H1 (cell line): Measurements from ENCODE around the gene SOAT2. TPM values are rescaled to one million over a fixed set of nuclear protein-coding genes. Genes with fewer than 3 reads are reported as not detected.

Source experiments
- CTCF ChIA-PET: fragments of 300-600 bp; sonication (Branson Sonifier 250); formaldehyde crosslinking; loops from one replicate; lab custom pipeline; 2021; ENCODE audit not compliant: partially characterized antibody; lab: Charles Lee
- POLR2A ChIA-PET: fragments of 300-600 bp; sonication (Branson Sonifier 250); formaldehyde crosslinking; loops from one replicate; lab custom pipeline; 2021; ENCODE audit warnings: inconsistent platforms; ENCODE audit not compliant: partially characterized antibody; lab: Charles Lee
- DNase-seq, 2 experiments: peaks; one replicate each; pipeline versions ENCODE4 v3.0.0 to v3.0.0-alpha.2; 2010 to 2022; ENCODE audit warnings: low spot score in 2 of 2, low read depth in 1 of 2, mixed read lengths in 1 of 2
- FAIRE-seq: peaks from 2 replicates; lab custom pipeline; 2011; peaks lifted over from hg19 to GRCh38; lab: Jason Lieb, UNC
- H2AFZ ChIP-seq: 2 replicates; pipeline ENCODE4 v1.8.1; 2012; ENCODE audit warnings: low read length, inconsistent platforms
- H2AK5ac ChIP-seq: 2 replicates; pipeline ENCODE4 v1.6.1; 2013; ENCODE audit warnings: low read depth, low read length
- H2BK120ac ChIP-seq: replicated peaks from 2 replicates; pipeline ENCODE3; 2013; ENCODE audit warnings: low read depth, low read length, inconsistent platforms
- H2BK12ac ChIP-seq: 2 replicates; pipeline ENCODE4 v1.6.1; 2013; ENCODE audit warnings: low read depth, low read length
- H2BK15ac ChIP-seq: 2 replicates; pipeline ENCODE4 v1.6.1; 2013; ENCODE audit warnings: low read length
- H2BK20ac ChIP-seq: 2 replicates; pipeline ENCODE4 v1.6.1; 2013; ENCODE audit warnings: low read length
- H2BK5ac ChIP-seq: 2 replicates; pipeline ENCODE4 v1.6.1; 2013; ENCODE audit warnings: low read depth, low read length
- H3K14ac ChIP-seq: 2 replicates; pipeline ENCODE4 v1.6.1; 2013; ENCODE audit warnings: inconsistent platforms; ENCODE audit not compliant: insufficient read length
- H3K18ac ChIP-seq: 2 replicates; pipeline ENCODE4 v1.6.1; 2013; ENCODE audit warnings: low read length; ENCODE audit errors: extremely low read depth
- H3K23ac ChIP-seq: 2 replicates; pipeline ENCODE4 v1.6.1; 2013; ENCODE audit warnings: inconsistent platforms; ENCODE audit not compliant: insufficient read length
- H3K23me2 ChIP-seq: 2 replicates; pipeline ENCODE4 v1.6.1; 2013; ENCODE audit warnings: low read depth, low read length
- H3K27ac ChIP-seq: 2 replicates; pipeline ENCODE4 v1.6.1; 2011; ENCODE audit warnings: low read depth, low read length, inconsistent platforms
- H3K27me3 ChIP-seq, 4 experiments: replicated peaks in 1 of 4; 1 replicate in 1 of 4; 2 replicates in 3 of 4; pipeline versions ENCODE4 v1.6.1 to v1.8.1; 2011 to 2013; ENCODE audit warnings: low read length in 3 of 4, mild to moderate bottlenecking in 3 of 4, inconsistent platforms in 2 of 4, mixed read lengths in 2 of 4, moderate library complexity in 1 of 4; ENCODE audit not compliant: control insufficient read depth in 3 of 4, insufficient read depth in 3 of 4; ENCODE audit errors: extremely low read depth in 1 of 4
- H3K36me3 ChIP-seq, 4 experiments: 2 replicates each; pipeline versions ENCODE4 v1.6.1 to v1.8.1; 2011 to 2013; ENCODE audit warnings: mild to moderate bottlenecking in 4 of 4, low read length in 3 of 4, moderate library complexity in 2 of 4, control low read depth in 1 of 4, inconsistent platforms in 1 of 4; ENCODE audit not compliant: insufficient read depth in 4 of 4, control insufficient read depth in 2 of 4
- H3K4ac ChIP-seq: replicated peaks from 2 replicates; pipeline ENCODE3; 2013; ENCODE audit warnings: low read length, low read depth, mixed read lengths, inconsistent platforms; ENCODE audit not compliant: insufficient read length
- H3K4me1 ChIP-seq, 4 experiments: replicated peaks in 1 of 4; 1 replicate in 1 of 4; 2 replicates in 3 of 4; pipeline versions ENCODE4 v1.6.1 to v1.8.1; 2011 to 2013; ENCODE audit warnings: low read length in 3 of 4, inconsistent platforms in 2 of 4, mixed read lengths in 1 of 4; ENCODE audit not compliant: insufficient read depth in 4 of 4, control insufficient read depth in 3 of 4
- H3K4me2 ChIP-seq, 2 experiments: 2 replicates each; pipeline versions ENCODE4 v1.6.1 to v1.8.1; 2011 to 2013; ENCODE audit warnings: low read depth in 2 of 2, low read length in 2 of 2, control low read depth in 1 of 2, inconsistent platforms in 1 of 2, mild to moderate bottlenecking in 1 of 2; ENCODE audit not compliant: insufficient read depth in 1 of 2
- H3K4me3 ChIP-seq, 4 experiments: fragments of 200-600, 300-600 bp in 1 of 4; sonication (generic), shearing (Covaris generic), sonication (Bioruptor Twin) in 1 of 4; 2 replicates each; pipeline versions ENCODE4 v1.5.1 to v1.8.1; 2011 to 2016; ENCODE audit warnings: low read length in 4 of 4, low read depth in 3 of 4, control low read depth in 2 of 4, inconsistent platforms in 2 of 4, mild to moderate bottlenecking in 2 of 4, mixed read lengths in 1 of 4, moderate library complexity in 1 of 4; ENCODE audit not compliant: insufficient read depth in 2 of 4; ENCODE audit errors: extremely low read depth in 1 of 4
- H3K56ac ChIP-seq: replicated peaks from 2 replicates; pipeline ENCODE3; 2013; ENCODE audit warnings: low read depth, mild to moderate bottlenecking, mixed read lengths, low read length, inconsistent platforms; ENCODE audit not compliant: insufficient read length
- H3K79me1 ChIP-seq: 2 replicates; pipeline ENCODE4 v1.6.1; 2013; ENCODE audit warnings: low read depth, low read length, control low read depth
- H3K79me2 ChIP-seq, 2 experiments: 2 replicates each; pipeline versions ENCODE4 v1.6.1 to v1.8.1; 2012 to 2013; ENCODE audit warnings: low read length in 2 of 2, mild to moderate bottlenecking in 2 of 2, inconsistent platforms in 1 of 2; ENCODE audit not compliant: insufficient read depth in 2 of 2, control insufficient read depth in 1 of 2
- H3K9ac ChIP-seq, 4 experiments: replicated peaks in 1 of 4; 1 replicate in 1 of 4; 2 replicates in 3 of 4; pipeline versions ENCODE4 v1.6.1 to v1.8.1; 2011 to 2013; ENCODE audit warnings: low read depth in 3 of 4, low read length in 3 of 4, control low read depth in 2 of 4, mild to moderate bottlenecking in 2 of 4, moderate library complexity in 2 of 4, inconsistent platforms in 1 of 4; ENCODE audit errors: extremely low read depth in 1 of 4
- H3K9me3 ChIP-seq, 2 experiments: 2 replicates each; pipeline versions ENCODE4 v1.6.1 to v1.8.1; 2012 to 2013; ENCODE audit warnings: mild to moderate bottlenecking in 2 of 2, moderate library complexity in 2 of 2, control low read depth in 1 of 2, inconsistent platforms in 1 of 2, low read depth in 1 of 2, low read length in 1 of 2, mixed read lengths in 1 of 2; ENCODE audit not compliant: insufficient read depth in 2 of 2
- H4K20me1 ChIP-seq, 2 experiments: replicated peaks in 1 of 2; 2 replicates each; pipeline versions ENCODE3 to v1.8.1; 2011 to 2013; ENCODE audit warnings: inconsistent platforms in 2 of 2, low read length in 2 of 2, mild to moderate bottlenecking in 1 of 2; ENCODE audit not compliant: insufficient read depth in 2 of 2, control insufficient read depth in 1 of 2
- H4K5ac ChIP-seq: 2 replicates; pipeline ENCODE4 v1.6.1; 2013; ENCODE audit warnings: low read length, low read depth, mixed read lengths, inconsistent platforms; ENCODE audit not compliant: insufficient read length
- H4K8ac ChIP-seq: 2 replicates; pipeline ENCODE4 v1.8.0; 2013; ENCODE audit warnings: mild to moderate bottlenecking, moderate library complexity, low read length, inconsistent platforms; ENCODE audit not compliant: insufficient read depth; ENCODE audit errors: extremely low read depth
- H4K91ac ChIP-seq: replicated peaks from 2 replicates; pipeline ENCODE3; 2013; ENCODE audit warnings: low read length, mixed read lengths, inconsistent platforms; ENCODE audit not compliant: insufficient read length
- E2F6 ChIP-seq: IDR thresholded peaks from 2 replicates; pipeline ENCODE4 v1.6.1; 2012; ENCODE audit warnings: inconsistent platforms
- PHF8 ChIP-seq: fragments of 200-600 bp; sonication (generic); conservative IDR thresholded peaks from 2 replicates; pipeline ENCODE4 v1.7.1; 2012; ENCODE audit warnings: low read depth, mild to moderate bottlenecking, inconsistent platforms, low read length, moderate library complexity
- POLR2AphosphoS5 ChIP-seq: IDR thresholded peaks from 2 replicates; pipeline ENCODE4 v1.6.1; 2011; ENCODE audit warnings: low read depth, low read length
- SP4 ChIP-seq: IDR thresholded peaks from 2 replicates; pipeline ENCODE4 v1.6.1; 2012; ENCODE audit warnings: low read length, inconsistent platforms
- WGBS, 2 experiments: shearing (Covaris generic) in 1 of 2; methylation state at CpG; one replicate each; pipeline versions ENCODE4 v1.1.6 to v1.1.7; 2013 to 2015; ENCODE audit warnings: low lambda C conversion rate in 2 of 2, mixed read lengths in 2 of 2, inconsistent platforms in 1 of 2, low coverage in 1 of 2, missing lambda C conversion rate in 1 of 2; ENCODE audit not compliant: insufficient replicate concordance in 2 of 2, insufficient coverage in 1 of 2, insufficient read length in 1 of 2; ENCODE audit errors: extremely low coverage in 1 of 2, missing lambda C conversion rate in 1 of 2; 5-methylcytosine and 5-hydroxymethylcytosine counted together
- polyA plus RNA-seq, 7 experiments: library from polyadenylated mRNA; depleted of rRNA in 3 of 7; stranded (reverse) in 5 of 7; unstranded in 2 of 7; fragments of >200 nt in 5 of 7; fragments of 200-250 nt in 2 of 7; gene quantifications; 1 replicate in 5 of 7; 2 replicates in 1 of 7; 4 replicates in 1 of 7; pipeline versions ENCODE4 v1.2.1 to v1.2.3, GENCODE V29; 2011 to 2013; ENCODE audit warnings: missing spikeins in 2 of 7, mixed read lengths in 2 of 7
- total RNA-seq: library from RNA; stranded (reverse); fragmentation: NEBNext Ultra II Directional; extraction: Animal tissue kit (Norgen Biotek cat#: 25700); gene quantifications from 2 replicates; pipeline ENCODE4 v1.2.1, GENCODE V29; 2021

The SOAT2 gene
- total and polyA plus RNA-seq, 2 of the 8 experiments (the other 6 are each of a cell fraction or from before 2014, with no cell fraction given) = 0.08 TPM; not detected in 1

DNA sequence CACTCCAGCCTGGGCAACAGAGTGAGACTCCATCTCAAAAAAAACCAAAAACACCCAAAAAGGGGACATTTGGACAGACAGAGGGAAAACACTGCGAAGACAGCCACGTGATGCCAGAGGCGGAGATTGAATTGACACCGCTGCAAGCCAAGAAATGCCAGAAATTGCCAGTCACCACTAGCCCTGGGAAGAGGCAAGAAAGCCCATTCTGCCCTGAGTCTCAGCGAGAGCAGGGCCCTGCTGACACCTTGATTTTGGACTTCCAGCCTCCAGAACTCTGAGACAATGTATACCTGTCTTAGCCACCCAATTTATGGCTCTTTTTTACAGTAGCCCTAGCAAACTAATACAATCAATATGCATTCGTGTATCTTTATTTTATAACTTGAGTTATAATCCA is 13.2 kb upstream of the SOAT2 start:
- peaks cover 0 to 3% (median 0%) of the 10 kb centered on the region in 4 experiments; a peak in 1 of 7 replicates for H3K27me3 ChIP-seq
- peaks cover 0 to 3% (median 0%) of the 10 kb centered on the region in 4 experiments; a peak in 1 of 7 replicates for H3K4me1 ChIP-seq
- TF ChIP-seq SP4 (no peak), POLR2AphosphoS5 (no peak), PHF8 (no peak), E2F6 (no peak)
- TF ChIP-seq, all 59 proteins: peak for 0
- H3K4me3 ChIP-seq = no peak overlapping the region
- H2BK120ac ChIP-seq = no peak overlapping the region
- no peaks in the 10 kb centered on the region for H3K79me2 ChIP-seq
- H3K14ac ChIP-seq = no peak overlapping the region
- H4K91ac ChIP-seq = no peak overlapping the region
- no peak overlapping the region for H2BK15ac ChIP-seq
- no peaks in the 10 kb centered on the region for H3K36me3 ChIP-seq
- no peak overlapping the region for H2AK5ac ChIP-seq
- 93% methylated on average over 6 of the region's 6 CpGs; no CpG with 5 or more reads in 1 of the 2 experiments for WGBS, 2 experiments
- H4K5ac ChIP-seq = no peak overlapping the region
- H3K23me2 ChIP-seq = no peaks in the 10 kb centered on the region
- H3K27ac ChIP-seq = no peak overlapping the region
- H3K9me3 ChIP-seq = no peaks in the 10 kb centered on the region
- H3K56ac ChIP-seq = no peak overlapping the region
- H4K20me1 ChIP-seq = no peaks in the 10 kb centered on the region
- no peak overlapping the region for H2BK12ac ChIP-seq
- DNase-seq = no peak
- H2BK5ac ChIP-seq = no peak overlapping the region
- no peak overlapping the region for H3K23ac ChIP-seq
- H4K8ac ChIP-seq = no peak overlapping the region
- ChIA-PET CTCF (interaction anchor here (19.1 kb wide), 1 partner anchor 20 kb away, joined by 531 read pairs; the partner anchor contains the start of gene SPRYD3), POLR2A (no interaction called here)
- H2AFZ ChIP-seq = no peak overlapping the region
- no peak overlapping the region for H3K4ac ChIP-seq
- no peak overlapping the region for H2BK20ac ChIP-seq
- H3K4me2 ChIP-seq = no peak overlapping the region
- H3K79me1 ChIP-seq = no peaks in the 10 kb centered on the region
- no peak overlapping the region for H3K18ac ChIP-seq
- no peak overlapping the region for H3K9ac ChIP-seq
- FAIRE-seq = no peak
